GM18520 (cell line): ENCODE data around the gene REX1BD.
"Not testable (repeated sequence)": the region's sequence is repeated elsewhere in the genome, so short reads cannot be mapped to it uniquely, and the experiment has no call there.

Experiments used
- ATAC-seq: cut with Tn5 transposase; IDR thresholded peaks from one replicate; pipeline ENCODE4 v1.9.1; 2021; ENCODE audit not compliant: unreplicated experiment

The REX1BD gene

DNA sequence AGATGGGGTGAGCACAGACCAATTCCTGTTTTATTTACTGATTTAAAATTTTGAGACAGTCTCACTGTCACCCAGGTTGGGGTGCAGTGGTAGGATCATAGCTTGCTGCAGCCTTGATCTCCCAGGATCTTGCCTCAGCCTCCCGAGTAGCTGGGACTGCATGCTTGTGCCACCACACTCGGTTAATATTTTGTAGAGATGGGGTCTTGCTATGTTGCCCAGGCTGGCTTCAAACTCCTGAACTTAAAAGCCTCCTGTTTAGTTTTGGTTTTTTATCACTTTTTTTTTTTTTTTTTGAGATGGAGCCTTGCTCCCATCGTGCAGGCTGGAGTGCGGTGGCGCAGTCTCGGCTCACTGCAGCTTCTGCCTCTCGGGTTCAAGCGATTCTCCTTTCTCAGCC is 12.2 kb upstream of the REX1BD start:
- no peak for ATAC-seq

DNA sequence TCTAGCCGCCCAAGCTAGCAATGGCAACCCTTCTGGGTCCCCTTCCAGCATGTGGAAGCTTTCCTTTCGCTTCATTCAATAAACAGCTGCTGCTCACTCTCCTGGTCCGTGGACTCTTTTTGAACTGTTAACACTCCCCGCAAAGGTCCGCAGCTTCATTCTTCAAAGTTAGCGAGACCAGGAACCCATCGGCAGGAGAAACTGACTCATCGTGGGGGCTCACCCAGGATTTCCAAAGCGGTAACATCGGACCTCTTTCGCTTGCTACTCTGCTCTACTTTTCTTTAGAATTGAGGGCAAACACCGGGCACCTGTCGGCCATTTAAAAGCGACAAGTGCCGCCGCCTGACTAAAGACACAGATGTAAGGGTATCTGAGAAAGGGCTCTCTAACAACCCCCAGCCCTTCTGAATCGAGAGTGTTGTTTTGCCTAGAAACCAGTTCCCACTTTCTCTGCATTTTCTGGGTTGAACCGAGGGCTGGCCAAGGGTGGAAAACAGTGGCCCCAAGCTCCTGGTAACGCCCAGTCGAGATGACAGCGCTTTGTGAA is 11.2 kb upstream of the REX1BD start:
- ATAC-seq: no peak

DNA sequence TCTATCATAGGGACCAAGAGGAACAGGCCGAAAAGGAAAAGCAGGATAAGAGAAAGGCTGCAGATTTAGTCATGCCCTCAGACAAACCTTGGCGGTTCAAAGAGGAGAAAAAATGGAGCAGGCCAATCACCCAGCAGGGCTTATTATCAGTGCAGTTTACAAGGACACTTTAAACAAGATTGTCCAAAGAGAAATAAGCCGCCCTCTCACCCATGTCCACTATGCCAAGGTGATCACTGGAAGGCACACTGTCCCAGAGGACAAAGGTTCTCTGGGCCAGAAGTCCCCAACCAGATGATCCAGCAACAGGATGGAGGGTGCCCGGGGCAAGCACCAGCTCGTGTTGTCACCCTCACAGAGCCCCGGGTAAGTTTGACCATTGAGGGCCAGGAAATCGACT is 8.3 kb upstream of the REX1BD start:
- ATAC-seq: no peak

DNA sequence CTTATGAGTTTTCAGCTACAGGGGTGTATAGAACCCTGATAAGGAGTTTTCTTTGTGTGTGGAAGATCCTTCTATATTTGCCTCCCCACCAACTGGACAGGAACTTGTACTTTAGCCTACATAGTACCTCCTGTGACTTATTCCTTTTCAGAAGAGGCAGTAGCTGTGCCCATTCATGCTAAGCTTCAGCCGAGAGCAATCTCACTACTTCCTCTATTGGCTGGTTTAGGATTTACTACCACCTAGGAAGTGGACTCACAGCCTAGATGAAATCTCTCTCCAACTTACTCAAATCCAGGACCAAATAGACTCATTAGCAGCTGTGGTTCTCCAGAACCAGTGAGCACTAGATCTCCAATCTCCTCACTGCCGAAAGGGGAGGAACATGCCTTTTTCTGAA is 2.3 kb upstream of the REX1BD start:
- no peak for ATAC-seq

DNA sequence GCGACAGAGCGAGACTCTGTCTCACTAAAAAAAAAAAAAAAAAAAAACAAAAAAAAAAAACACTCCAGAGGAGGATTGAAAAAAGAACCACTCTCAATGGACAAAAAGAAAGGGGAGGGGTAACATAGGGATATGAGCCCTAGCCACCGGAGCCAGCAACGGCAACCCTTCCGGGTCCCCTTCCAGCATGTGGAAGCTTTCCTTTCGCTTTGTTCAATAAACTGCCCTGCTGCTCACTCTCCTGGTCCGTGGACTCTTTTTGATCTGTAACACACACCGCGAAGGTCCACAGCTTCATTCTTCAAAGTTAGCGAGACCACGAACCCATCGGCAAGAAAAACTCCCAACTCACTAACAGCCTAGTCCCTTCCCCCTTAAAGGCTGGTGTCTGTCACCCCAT is 1.0 kb upstream of the REX1BD start:
- no peak for ATAC-seq

DNA sequence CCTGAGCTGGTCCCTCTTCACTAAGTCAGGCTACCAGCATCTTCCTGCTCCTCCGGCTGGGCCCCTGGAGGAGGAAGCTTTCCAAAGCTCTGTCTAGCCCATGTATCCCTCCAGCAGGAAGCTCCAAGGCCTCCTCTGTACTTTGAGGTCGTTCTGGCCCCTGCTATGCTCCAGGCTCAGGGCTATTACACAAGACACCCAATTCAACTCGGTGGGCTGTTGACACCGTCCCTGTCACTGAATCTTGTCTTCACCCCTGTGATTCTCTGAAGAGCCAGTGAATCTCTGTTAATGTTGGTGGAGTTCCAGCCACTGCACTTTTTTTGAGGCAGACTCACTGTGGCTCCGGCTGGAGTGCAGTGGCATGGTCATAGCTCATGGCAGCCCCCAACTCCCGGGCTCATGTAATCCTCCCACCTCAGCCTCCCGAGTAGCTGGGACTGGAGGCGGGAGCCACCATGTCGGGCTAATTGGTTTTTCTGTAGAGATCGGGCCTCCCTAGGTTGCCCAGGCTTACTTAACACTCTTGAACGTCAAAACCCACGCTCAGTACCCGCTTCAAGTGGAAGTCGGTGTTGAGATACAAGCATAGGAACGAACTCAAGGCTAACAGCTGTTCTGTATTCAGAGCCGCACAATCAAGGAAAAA is 512 bp upstream of the REX1BD start:
- no peak for ATAC-seq

DNA sequence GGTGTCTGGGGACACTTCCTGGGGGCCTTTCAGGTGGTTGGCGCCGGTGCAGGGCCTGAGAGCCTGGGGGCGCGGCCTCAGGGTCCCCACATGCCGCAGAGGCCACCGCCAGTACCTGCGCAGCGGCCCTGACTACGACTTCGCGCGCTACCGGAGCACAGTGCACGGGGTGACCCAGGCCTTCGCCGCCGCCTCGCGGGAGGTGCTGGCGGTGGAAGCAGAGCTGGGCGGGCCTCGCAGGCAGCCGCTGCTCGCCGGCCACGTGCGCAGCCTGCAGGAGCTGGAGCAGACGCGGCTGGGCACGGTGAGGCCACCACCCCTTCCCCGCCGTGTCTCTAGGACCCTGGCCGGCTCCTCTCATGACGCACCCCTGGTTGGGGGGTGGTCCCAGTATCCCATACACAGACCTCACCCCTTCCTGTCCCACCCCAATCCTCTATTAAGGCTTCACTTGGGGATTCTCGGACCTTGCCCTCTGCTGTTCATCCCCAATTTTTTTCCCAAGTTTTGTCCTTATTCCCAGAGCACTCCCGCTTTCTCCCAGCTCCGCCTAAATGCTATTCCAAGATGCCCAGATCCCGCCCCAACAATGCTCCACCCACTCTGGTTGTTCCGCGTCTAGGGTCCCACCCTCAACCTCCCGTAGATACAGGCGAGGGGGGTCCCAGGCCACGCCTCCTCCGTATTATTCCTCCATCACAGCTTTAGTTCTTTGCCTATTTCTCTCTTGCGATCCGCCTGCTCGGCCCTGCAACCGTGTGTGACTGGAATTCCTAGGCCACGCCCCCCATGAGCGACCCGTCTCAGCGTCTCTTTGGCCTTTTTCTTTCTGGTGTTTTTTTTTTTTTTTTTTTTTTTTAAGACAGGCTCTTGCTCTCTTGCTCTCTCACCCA is 1.0 kb downstream of the REX1BD start:
- peak; percentile 15 for ATAC-seq

DNA sequence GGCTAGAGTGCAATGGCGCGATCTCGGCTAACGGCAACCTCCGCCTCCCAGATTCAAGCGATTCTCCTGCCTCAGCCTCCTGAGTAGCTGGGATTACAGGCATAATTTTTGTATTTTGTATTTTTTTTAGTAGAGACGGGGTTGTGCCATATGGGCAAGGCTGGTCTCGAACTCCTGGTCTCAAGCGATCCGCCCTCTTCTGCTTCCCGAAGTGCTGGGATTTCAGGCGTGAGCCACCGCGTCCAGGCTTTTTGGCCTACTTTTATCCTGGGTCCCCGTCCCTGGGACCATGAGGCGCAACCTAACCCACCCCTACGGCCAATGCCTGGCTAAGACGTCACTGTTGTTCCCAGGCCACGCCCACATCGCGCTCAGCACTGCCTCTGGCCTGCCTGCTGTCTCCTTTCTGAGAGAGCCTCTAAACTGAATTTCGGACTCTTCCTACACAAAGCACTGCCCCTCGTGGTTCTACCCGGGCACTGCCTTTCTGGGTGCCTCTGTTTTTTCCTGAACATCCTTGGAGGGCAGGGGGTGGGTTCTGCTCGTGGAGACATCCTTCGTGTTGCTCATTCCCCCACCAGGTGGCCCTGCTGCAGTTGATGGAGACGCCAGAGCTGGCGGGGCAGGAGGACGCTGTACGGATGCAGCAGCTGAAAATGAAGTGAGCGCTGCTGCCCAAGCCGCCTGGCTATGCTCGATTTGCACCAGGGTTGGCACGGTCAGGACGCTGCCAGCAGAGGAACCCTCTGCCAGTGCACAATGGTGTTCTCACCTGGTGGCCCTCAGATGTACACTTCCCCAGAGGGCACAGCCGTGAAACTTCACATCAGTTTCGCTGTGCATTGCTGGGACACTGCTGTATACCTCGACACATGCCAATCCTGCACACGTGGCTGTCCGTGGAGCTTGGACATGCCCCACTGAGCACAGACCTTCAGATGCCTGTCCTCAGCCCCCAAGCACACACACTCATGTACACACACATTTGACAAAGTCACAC is 2.0 kb downstream of the REX1BD start:
- ATAC-seq: no peak

DNA sequence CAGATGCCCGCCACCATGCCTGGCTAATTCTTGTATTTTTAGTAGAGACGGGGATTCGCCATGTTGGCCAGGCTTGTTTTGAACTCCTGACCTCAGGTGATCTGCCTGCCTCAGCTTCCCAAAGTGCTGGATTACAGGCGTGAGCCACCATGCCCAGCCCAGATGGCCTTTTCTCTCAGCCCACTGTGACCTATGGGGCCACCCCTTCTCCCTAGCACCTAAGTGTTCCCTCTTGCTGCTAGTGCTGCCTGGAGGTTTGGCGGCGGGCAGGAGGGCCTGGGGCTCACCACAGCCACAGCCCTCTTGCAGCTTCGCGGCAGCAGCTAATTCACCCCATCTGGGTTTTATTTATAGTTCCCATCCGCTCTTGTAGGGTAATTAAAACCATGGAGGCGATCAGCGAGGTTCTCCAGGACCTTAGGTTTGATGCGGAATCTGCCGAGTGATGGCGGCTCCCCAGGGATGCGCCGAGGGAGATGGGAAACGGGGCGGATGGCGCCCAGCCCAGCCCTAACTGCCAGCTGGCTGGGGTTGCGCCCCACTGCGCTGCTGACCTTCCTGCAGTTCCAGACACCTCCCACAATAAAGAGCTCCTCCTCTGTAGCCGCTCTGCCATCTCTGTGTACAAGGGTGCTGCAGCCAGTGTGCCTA is 3.3 kb downstream of the REX1BD start:
- ATAC-seq: no peak

DNA sequence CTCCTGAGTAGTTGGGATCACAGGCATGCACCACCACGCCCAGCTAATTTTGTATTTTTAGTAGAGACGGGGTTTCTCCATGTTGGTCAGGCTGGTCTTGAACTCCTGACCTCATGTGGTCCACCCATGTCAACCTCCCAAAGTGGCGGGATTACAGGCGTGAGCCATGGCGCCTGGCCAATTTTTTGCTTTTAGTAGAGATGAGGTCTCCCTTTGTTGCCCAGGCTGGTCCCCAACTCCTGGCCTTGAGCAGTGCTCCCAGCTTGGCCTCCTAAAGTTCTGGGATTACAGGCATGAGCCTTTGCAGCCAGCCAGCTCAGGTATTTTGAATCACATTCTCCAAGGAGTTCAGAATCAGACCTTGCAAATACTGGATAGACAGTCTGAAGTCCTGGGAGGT is 4.1 kb downstream of the REX1BD start:
- ATAC-seq: not testable (repeated sequence)

DNA sequence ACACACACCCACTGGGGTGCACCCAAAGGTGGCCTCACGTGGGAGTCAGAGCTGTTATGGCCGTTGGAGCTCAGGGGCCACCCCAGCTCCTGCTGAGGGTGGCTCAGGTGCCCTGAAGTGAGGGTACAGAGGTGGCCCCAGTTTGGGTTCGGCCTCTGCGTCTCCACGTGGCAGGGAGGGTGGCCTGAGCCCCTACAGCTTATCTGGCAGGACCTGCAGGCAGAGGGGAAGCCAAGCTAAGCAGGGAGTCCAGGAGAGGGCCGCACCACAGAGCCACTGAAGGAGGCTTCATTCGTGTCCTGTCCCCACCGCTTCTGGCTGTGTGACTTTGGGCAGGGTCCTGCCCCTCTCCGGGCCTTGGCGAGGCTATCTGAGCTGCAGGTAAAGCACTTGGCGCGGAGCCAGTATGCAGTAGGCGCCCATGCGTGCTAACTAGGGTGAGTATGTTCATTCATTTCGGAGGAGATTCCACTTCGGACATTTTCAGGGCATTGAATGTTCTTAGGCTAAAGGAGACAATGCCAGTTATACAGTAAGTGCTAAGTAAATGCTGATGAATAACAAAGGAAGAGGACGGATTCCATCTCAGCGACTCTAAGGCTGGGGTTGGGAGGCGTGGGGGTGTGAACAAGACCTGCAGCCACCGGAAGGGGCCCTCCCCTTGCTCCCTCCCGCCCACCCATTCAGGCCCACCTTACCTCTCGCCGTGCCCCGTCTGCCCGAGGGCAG is 4.9 kb downstream of the REX1BD start:
- ATAC-seq: no peak

DNA sequence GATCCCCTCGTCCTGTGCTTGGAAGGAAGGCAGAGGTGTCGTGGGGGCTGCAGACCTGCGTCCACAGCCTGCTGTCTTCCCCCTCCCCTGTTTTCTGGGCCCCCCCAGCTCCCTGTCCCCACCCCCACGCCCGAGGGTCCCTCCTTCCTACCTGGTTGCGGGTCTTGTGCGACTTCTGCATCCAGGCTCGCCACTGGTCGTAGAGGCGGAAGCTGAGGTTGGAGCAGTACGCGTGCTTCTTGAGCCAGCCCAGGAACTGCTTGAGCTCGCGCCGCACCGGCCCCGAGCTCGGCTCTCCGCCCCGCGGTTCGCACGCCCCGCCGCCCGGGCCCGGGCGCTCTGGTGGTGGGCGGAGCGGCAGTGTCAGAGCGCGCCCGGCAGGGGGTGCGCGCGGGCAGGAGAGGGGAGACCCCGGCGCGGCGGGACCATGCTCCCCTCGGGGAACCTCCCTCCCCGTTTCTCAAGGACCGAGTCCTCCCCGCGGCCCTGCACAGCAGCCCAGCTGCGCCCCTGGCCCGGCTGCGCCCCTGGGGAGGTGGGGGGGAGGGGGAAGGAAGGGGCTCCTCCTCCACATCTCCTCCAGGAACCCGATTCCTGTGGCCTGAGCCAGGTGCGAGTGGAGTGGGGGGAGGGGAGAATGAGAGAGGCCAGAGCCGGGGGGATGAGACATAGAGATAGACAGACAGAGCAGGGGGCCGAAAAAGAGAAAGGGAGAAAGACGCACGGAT is 5.7 kb downstream of the REX1BD start:
- no peak for ATAC-seq

DNA sequence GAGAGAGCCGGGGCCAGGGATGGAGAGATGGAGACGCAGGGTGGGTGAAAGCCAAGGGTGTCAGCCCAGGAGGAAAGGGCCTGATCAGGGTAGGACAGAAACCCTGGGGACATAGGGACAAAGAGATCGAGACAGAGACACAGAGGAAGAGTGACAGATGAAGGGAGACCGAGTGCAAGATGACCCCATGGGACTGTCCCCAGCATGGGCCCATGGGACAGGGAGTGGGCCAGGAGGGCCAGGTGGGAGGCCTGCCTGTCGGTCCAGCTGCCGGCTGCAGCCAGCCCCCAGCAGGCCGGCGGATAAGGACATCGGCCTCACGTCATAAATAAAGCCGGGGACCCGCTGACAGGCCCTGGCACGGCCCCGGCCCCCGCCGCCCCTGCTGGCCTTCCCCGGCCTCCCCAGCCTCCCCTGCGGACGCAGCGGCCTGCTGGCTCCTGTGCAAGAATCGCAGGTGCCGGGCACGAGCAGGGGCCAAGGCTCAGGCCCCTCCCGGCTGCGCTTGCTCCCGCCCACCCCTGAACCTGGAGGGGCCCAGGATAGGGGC is 6.3 kb downstream of the REX1BD start:
- no peak for ATAC-seq

DNA sequence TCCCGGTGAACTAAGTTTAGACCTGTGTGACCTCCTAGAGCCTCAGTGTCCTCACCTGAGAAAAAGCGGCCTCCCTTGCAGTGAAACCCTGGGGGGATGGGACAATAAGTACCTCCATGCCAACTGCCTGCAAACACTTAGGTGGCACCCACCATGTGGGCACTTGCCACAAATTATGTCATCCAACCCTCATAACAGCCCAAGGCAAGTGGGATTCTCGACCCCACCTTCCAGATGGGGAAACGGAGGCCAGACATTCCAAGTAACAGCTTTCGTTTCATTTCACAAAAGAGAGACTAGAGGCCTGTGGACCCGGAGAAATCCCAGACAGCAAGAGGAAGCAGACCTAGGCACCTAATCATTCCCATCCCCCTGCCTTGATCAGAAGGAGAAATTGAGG is 6.9 kb downstream of the REX1BD start:
- ATAC-seq: no peak

DNA sequence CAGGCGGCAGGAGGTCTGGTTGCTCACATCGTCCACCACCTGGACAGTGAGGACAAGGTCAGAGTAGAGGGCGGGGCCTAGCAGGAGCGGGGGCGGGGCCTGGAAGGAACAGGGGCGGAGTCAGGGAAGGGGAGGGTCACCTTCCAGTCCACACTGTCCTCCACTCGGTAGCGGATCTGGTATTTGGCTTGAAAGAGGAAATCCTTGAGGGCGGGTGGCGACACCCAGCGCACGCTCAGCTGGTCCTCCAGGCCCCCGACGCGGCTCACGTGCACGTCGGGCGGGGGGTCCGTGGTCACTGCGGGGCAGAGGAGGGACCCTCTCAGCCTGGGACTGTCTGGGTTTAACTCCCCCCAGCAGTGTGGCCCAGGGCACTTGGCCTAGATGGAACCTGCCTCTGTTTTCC is 8.2 kb downstream of the REX1BD start:
- no peak for ATAC-seq

DNA sequence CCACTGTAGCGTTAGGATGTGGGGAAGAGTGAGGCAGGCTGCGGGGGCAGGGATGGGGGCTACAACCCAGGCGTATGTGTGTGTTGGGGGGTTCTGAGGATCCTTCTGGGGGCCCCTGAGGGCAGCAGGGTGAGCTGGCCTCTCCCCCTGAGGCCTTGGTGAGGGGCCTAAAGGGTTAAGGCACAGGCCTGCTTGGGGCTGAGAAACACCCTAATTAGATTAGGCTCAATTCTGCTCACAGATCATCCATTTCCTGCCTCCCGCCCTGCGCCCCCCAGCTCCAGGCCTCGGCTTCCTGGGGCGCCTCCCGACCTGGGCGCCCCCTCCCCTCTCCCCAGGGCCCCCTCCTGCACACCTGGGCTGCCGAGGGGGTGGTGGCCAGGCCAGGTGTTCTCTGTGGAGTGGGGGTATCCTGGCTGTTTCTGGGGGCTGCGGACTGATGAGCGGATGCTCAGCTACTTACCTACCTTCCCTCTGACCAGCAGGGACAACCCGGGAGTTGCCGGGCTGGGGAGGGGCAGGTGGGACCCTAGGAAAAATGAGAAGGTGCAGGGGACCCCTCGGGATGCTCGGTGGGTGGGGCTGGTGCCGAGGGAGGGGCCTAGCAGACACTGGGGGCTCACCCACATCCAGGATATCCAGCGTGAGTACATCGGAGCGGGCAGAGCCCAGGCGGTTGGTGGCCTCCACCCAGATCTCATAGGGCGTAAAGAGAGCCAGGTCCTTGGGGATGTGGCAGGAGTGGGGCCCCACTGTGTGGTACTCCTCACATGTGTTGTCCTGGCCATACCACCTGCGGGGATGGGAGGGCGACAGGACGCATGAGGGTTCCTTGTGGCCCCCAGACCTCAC is 9.4 kb downstream of the REX1BD start:
- no peak for ATAC-seq

DNA sequence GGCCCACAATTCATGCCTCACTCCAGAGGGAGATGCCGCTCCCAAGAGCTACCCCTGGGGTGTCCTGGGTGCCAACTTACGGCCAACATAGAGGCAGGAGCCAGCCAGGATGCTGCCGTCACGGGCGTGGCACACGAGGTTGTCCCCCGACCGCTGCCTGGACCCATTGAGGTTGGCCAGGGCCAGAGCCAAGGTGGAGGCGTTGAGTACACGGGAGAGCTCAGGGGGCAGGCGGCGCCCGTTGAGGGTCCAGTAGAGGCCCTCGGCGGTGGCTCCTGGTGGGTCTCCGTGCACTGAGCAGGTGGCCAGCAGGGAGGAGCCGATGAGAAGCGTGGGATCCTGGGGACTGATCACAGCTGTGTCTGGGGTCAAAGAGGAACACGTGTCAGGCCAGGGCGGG is 10.9 kb downstream of the REX1BD start:
- no peak for ATAC-seq
